Measurements from ENCODE around the gene DTX4.

DTX4 gene

GRCh38 chr11:59192446-59193020, 20.6 kb downstream of the DTX4 start:
- H3K4me3 Mint-ChIP-seq, result no peak overlapping the region
- DNase-seq (ENCODE audit: low spot score), result no peak
- no peaks in the 10 kb centered on the region for H3K36me3 Mint-ChIP-seq (ENCODE audit: low read depth)
- H3K9me3 Mint-ChIP-seq, result no peaks in the 10 kb centered on the region
- no peaks in the 10 kb centered on the region for H3K4me1 Mint-ChIP-seq (ENCODE audit: low read depth)
- no peak overlapping the region for H3K27ac Mint-ChIP-seq
- peaks cover 5% of the 10 kb centered on the region for H3K27me3 Mint-ChIP-seq (ENCODE audit: low read depth)

GRCh38 chr11:59193587-59194130, 21.7 kb downstream of the DTX4 start:
- no peak for DNase-seq (ENCODE audit: low spot score)
- H3K4me1 Mint-ChIP-seq (ENCODE audit: low read depth), result no peaks in the 10 kb centered on the region
- H3K36me3 Mint-ChIP-seq (ENCODE audit: low read depth), result no peaks in the 10 kb centered on the region
- H3K4me3 Mint-ChIP-seq, result no peak overlapping the region
- no peak overlapping the region for H3K27ac Mint-ChIP-seq
- H3K9me3 Mint-ChIP-seq, result no peaks in the 10 kb centered on the region
- peaks cover 5% of the 10 kb centered on the region for H3K27me3 Mint-ChIP-seq (ENCODE audit: low read depth)

GRCh38 chr11:59195586-59195985, 23.7 kb downstream of the DTX4 start:
- no peak for DNase-seq (ENCODE audit: low spot score)
- H3K27ac Mint-ChIP-seq, result no peak overlapping the region
- H3K4me1 Mint-ChIP-seq (ENCODE audit: low read depth), result no peaks in the 10 kb centered on the region
- H3K9me3 Mint-ChIP-seq, result no peaks in the 10 kb centered on the region
- H3K36me3 Mint-ChIP-seq (ENCODE audit: low read depth), result no peaks in the 10 kb centered on the region
- H3K27me3 Mint-ChIP-seq (ENCODE audit: low read depth), result peaks cover 5% of the 10 kb centered on the region
- H3K4me3 Mint-ChIP-seq, result no peak overlapping the region

- Mint-ChIP-seq H3K36me3 (ENCODE audit: low read depth) (no peaks in the 10 kb centered on the region), H3K27ac (no peak overlapping the region), H3K4me1 (ENCODE audit: low read depth) (no peaks in the 10 kb centered on the region), H3K4me3 (no peak overlapping the region), H3K9me3 (no peaks in the 10 kb centered on the region), H3K27me3 (ENCODE audit: low read depth) (peaks cover 2% of the 10 kb centered on the region)
- DNase-seq (ENCODE audit: low spot score), result no peak
Observed at GRCh38 chr11:59196777-59197176, 24.8 kb downstream of the DTX4 start.

GRCh38 chr11:59197991-59198390, 26.1 kb downstream of the DTX4 start:
- DNase-seq (ENCODE audit: low spot score), result no peak
- no peak overlapping the region for H3K4me3 Mint-ChIP-seq
- no peaks in the 10 kb centered on the region for H3K9me3 Mint-ChIP-seq
- H3K27me3 Mint-ChIP-seq (ENCODE audit: low read depth), result peaks cover 2% of the 10 kb centered on the region
- no peaks in the 10 kb centered on the region for H3K36me3 Mint-ChIP-seq (ENCODE audit: low read depth)
- H3K27ac Mint-ChIP-seq, result no peak overlapping the region
- no peaks in the 10 kb centered on the region for H3K4me1 Mint-ChIP-seq (ENCODE audit: low read depth)

- Mint-ChIP-seq H3K36me3 (ENCODE audit: low read depth) (no peaks in the 10 kb centered on the region), H3K27ac (no peak overlapping the region), H3K4me1 (ENCODE audit: low read depth) (no peaks in the 10 kb centered on the region), H3K9me3 (no peaks in the 10 kb centered on the region), H3K4me3 (no peak overlapping the region), H3K27me3 (ENCODE audit: low read depth) (peaks cover 2% of the 10 kb centered on the region)
- DNase-seq (ENCODE audit: low spot score), result no peak
Observed at GRCh38 chr11:59198726-59199125, 26.8 kb downstream of the DTX4 start.

- Mint-ChIP-seq H3K27ac (no peak overlapping the region), H3K27me3 (ENCODE audit: low read depth) (peaks cover 2% of the 10 kb centered on the region), H3K4me1 (ENCODE audit: low read depth) (no peaks in the 10 kb centered on the region), H3K4me3 (no peak overlapping the region), H3K9me3 (no peaks in the 10 kb centered on the region), H3K36me3 (ENCODE audit: low read depth) (no peaks in the 10 kb centered on the region)
- peak; percentile 8 for DNase-seq (ENCODE audit: low spot score)
Observed at GRCh38 chr11:59199546-59200422, 27.9 kb downstream of the DTX4 start.

- no peak overlapping the region for H3K4me3 Mint-ChIP-seq
- no peak overlapping the region for H3K27ac Mint-ChIP-seq
Observed at GRCh38 chr11:59200423-59200746, 28.5 kb downstream of the DTX4 start.

GRCh38 chr11:59201353-59201752, 29.4 kb downstream of the DTX4 start:
- H3K36me3 Mint-ChIP-seq (ENCODE audit: low read depth), result no peaks in the 10 kb centered on the region
- no peak overlapping the region for H3K27ac Mint-ChIP-seq
- H3K4me3 Mint-ChIP-seq, result no peak overlapping the region
- H3K4me1 Mint-ChIP-seq (ENCODE audit: low read depth), result no peaks in the 10 kb centered on the region
- no peak for DNase-seq (ENCODE audit: low spot score)
- H3K9me3 Mint-ChIP-seq, result no peaks in the 10 kb centered on the region
- H3K27me3 Mint-ChIP-seq (ENCODE audit: low read depth), result no peaks in the 10 kb centered on the region

More at GRCh38 chr11:59200423-59200746, 28.5 kb downstream of the DTX4 start:
- Mint-ChIP-seq H3K36me3 (ENCODE audit: low read depth) (no peaks in the 10 kb centered on the region), H3K9me3 (no peaks in the 10 kb centered on the region), H3K27me3 (ENCODE audit: low read depth) (peaks cover 2% of the 10 kb centered on the region), H3K4me1 (ENCODE audit: low read depth) (no peaks in the 10 kb centered on the region)
- no peak for DNase-seq (ENCODE audit: low spot score)

- no peak overlapping the region for H3K27ac Mint-ChIP-seq
Observed at GRCh38 chr11:59204746-59205145, 32.8 kb downstream of the DTX4 start.

GRCh38 chr11:59205648-59206047, 33.7 kb downstream of the DTX4 start:
- Mint-ChIP-seq H3K4me3 (no peak overlapping the region), H3K36me3 (ENCODE audit: low read depth) (no peaks in the 10 kb centered on the region)

More at GRCh38 chr11:59204746-59205145, 32.8 kb downstream of the DTX4 start:
- Mint-ChIP-seq H3K9me3 (no peaks in the 10 kb centered on the region), H3K36me3 (ENCODE audit: low read depth) (no peaks in the 10 kb centered on the region), H3K27me3 (ENCODE audit: low read depth) (peaks cover 17% of the 10 kb centered on the region), H3K4me1 (ENCODE audit: low read depth) (peaks cover 10% of the 10 kb centered on the region), H3K4me3 (no peak overlapping the region)
- no peak for DNase-seq (ENCODE audit: low spot score)

GRCh38 chr11:59206635-59207034, 34.7 kb downstream of the DTX4 start:
- Mint-ChIP-seq H3K4me3 (no peak overlapping the region), H3K4me1 (ENCODE audit: low read depth) (peaks cover 10% of the 10 kb centered on the region), H3K36me3 (ENCODE audit: low read depth) (no peaks in the 10 kb centered on the region), H3K27me3 (ENCODE audit: low read depth) (peaks cover 17% of the 10 kb centered on the region), H3K27ac (no peak overlapping the region), H3K9me3 (no peaks in the 10 kb centered on the region)
- no peak for DNase-seq (ENCODE audit: low spot score)

More at GRCh38 chr11:59205648-59206047, 33.7 kb downstream of the DTX4 start:
- Mint-ChIP-seq H3K4me1 (ENCODE audit: low read depth) (peaks cover 10% of the 10 kb centered on the region), H3K27ac (no peak overlapping the region), H3K9me3 (no peaks in the 10 kb centered on the region), H3K27me3 (ENCODE audit: low read depth) (peaks cover 17% of the 10 kb centered on the region)
- no peak for DNase-seq (ENCODE audit: low spot score)

- peaks cover 10% of the 10 kb centered on the region for H3K4me1 Mint-ChIP-seq (ENCODE audit: low read depth)
- H3K9me3 Mint-ChIP-seq, result no peaks in the 10 kb centered on the region
- H3K27ac Mint-ChIP-seq, result no peak overlapping the region
- peak; percentile 55 for DNase-seq (ENCODE audit: low spot score)
- H3K4me3 Mint-ChIP-seq, result no peak overlapping the region
- H3K36me3 Mint-ChIP-seq (ENCODE audit: low read depth), result no peaks in the 10 kb centered on the region
- peaks cover 17% of the 10 kb centered on the region for H3K27me3 Mint-ChIP-seq (ENCODE audit: low read depth)
Observed at GRCh38 chr11:59207988-59208451, 36.1 kb downstream of the DTX4 start.

- H3K27me3 Mint-ChIP-seq (ENCODE audit: low read depth), result peaks cover 17% of the 10 kb centered on the region
- no peak overlapping the region for H3K4me3 Mint-ChIP-seq
- no peak overlapping the region for H3K27ac Mint-ChIP-seq
- no peaks in the 10 kb centered on the region for H3K9me3 Mint-ChIP-seq
- peaks cover 10% of the 10 kb centered on the region for H3K4me1 Mint-ChIP-seq (ENCODE audit: low read depth)
- H3K36me3 Mint-ChIP-seq (ENCODE audit: low read depth), result no peaks in the 10 kb centered on the region
- DNase-seq (ENCODE audit: low spot score), result peak; percentile 10
Observed at GRCh38 chr11:59208956-59209355, 37.0 kb downstream of the DTX4 start.
